GM12892 (cell line): ENCODE measurements around the gene CNTNAP5.

ENCODE experiments used
- POLR2A ChIP-seq: IDR thresholded peaks from 2 replicates; pipeline ENCODE4 v1.6.1; 2011; ENCODE audit warnings: low read depth, low read length, control low read depth
- POLR2AphosphoS5 ChIP-seq: IDR thresholded peaks from 2 replicates; pipeline ENCODE4 v1.6.1; 2011; ENCODE audit warnings: low read depth, low read length, control low read depth

- TF ChIP-seq POLR2A = no peak
- TF ChIP-seq POLR2AphosphoS5 = no peak
Measured at GRCh38 chr2:124250433-124250832, 225.3 kb downstream of the CNTNAP5 start.
